ENCODE measurements around the gene CMTM7. TPM values are rescaled to one million over a fixed set of nuclear protein-coding genes. Genes with fewer than 3 reads are reported as not detected.

Gene CMTM7
- total RNA-seq, 1 donor from 2014 or later, result 20.4 TPM

GRCh38 chr3:32413845-32414521 lies 22.3 kb downstream of the CMTM7 start:
- H3K9me3 Mint-ChIP-seq, result no peaks in the 10 kb centered on the region
- H3K27me3 Mint-ChIP-seq, result no peaks in the 10 kb centered on the region

GRCh38 chr3:32414522-32415202 lies 23.0 kb downstream of the CMTM7 start:
- Mint-ChIP-seq H3K9me3 (peaks cover 6% of the 10 kb centered on the region), H3K36me3 (peaks cover 18% of the 10 kb centered on the region), H3K4me1 (ENCODE audit: unreplicated experiment) (peaks cover 22% of the 10 kb centered on the region), H3K4me3 (no peak overlapping the region), H3K27me3 (no peaks in the 10 kb centered on the region), H3K27ac (no peak overlapping the region)
- DNase-seq (ENCODE audit: extremely low spot score, unreplicated experiment), result no peak
- TF ChIP-seq CTCF (conservative IDR thresholded peaks at IDR 0.05), result no peak

More at GRCh38 chr3:32413845-32414521, 22.3 kb downstream of the CMTM7 start:
- no peak for TF ChIP-seq CTCF (conservative IDR thresholded peaks at IDR 0.05)
- no peak overlapping the region for H3K27ac Mint-ChIP-seq
- DNase-seq (ENCODE audit: extremely low spot score, unreplicated experiment), result no peak
- H3K4me1 Mint-ChIP-seq (ENCODE audit: unreplicated experiment), result peaks cover 18% of the 10 kb centered on the region
- H3K4me3 Mint-ChIP-seq, result no peak overlapping the region
- H3K36me3 Mint-ChIP-seq, result peaks cover 13% of the 10 kb centered on the region

GRCh38 chr3:32419742-32420125 lies 28.1 kb downstream of the CMTM7 start:
- peaks cover 47% of the 10 kb centered on the region for H3K4me1 Mint-ChIP-seq (ENCODE audit: unreplicated experiment)
- H3K27ac Mint-ChIP-seq, result peak overlapping the region; percentile 96
- no peaks in the 10 kb centered on the region for H3K27me3 Mint-ChIP-seq
- peaks cover 18% of the 10 kb centered on the region for H3K36me3 Mint-ChIP-seq
- no peak for TF ChIP-seq CTCF (conservative IDR thresholded peaks at IDR 0.05)
- H3K9me3 Mint-ChIP-seq, result peaks cover 10% of the 10 kb centered on the region
- no peak for DNase-seq (ENCODE audit: extremely low spot score, unreplicated experiment)
- peak overlapping the region; percentile 78 for H3K4me3 Mint-ChIP-seq

GRCh38 chr3:32420126-32421038 lies 28.7 kb downstream of the CMTM7 start:
- no peaks in the 10 kb centered on the region for H3K27me3 Mint-ChIP-seq
- no peak for DNase-seq (ENCODE audit: extremely low spot score, unreplicated experiment)
- peak overlapping the region; percentile 78 for H3K4me3 Mint-ChIP-seq
- peak; percentile 56 for TF ChIP-seq CTCF (conservative IDR thresholded peaks at IDR 0.05)
- peaks cover 16% of the 10 kb centered on the region for H3K36me3 Mint-ChIP-seq
- peaks cover 50% of the 10 kb centered on the region for H3K4me1 Mint-ChIP-seq (ENCODE audit: unreplicated experiment)
- peak overlapping the region; percentile 96 for H3K27ac Mint-ChIP-seq
- peaks cover 10% of the 10 kb centered on the region for H3K9me3 Mint-ChIP-seq

GRCh38 chr3:32421185-32421584 lies 29.5 kb downstream of the CMTM7 start:
- H3K4me3 Mint-ChIP-seq, result peak overlapping the region; percentile 58
- H3K9me3 Mint-ChIP-seq, result peaks cover 10% of the 10 kb centered on the region
- peak overlapping the region; percentile 96 for H3K27ac Mint-ChIP-seq
- no peak for DNase-seq (ENCODE audit: extremely low spot score, unreplicated experiment)
- H3K4me1 Mint-ChIP-seq (ENCODE audit: unreplicated experiment), result peaks cover 50% of the 10 kb centered on the region
- H3K27me3 Mint-ChIP-seq, result no peaks in the 10 kb centered on the region
- H3K36me3 Mint-ChIP-seq, result peaks cover 9% of the 10 kb centered on the region
- no peak for TF ChIP-seq CTCF (conservative IDR thresholded peaks at IDR 0.05)
